Activated T-cell treated with anti-CD3 and anti-CD28 coated beads for 1 hour (primary cell): ENCODE data around the gene CDH22.

Experiments
- DNase-seq: peaks from one replicate; pipeline ENCODE4 v3.0.0-alpha.2; 2020; ENCODE audit warnings: low read depth

CDH22 gene

DNA sequence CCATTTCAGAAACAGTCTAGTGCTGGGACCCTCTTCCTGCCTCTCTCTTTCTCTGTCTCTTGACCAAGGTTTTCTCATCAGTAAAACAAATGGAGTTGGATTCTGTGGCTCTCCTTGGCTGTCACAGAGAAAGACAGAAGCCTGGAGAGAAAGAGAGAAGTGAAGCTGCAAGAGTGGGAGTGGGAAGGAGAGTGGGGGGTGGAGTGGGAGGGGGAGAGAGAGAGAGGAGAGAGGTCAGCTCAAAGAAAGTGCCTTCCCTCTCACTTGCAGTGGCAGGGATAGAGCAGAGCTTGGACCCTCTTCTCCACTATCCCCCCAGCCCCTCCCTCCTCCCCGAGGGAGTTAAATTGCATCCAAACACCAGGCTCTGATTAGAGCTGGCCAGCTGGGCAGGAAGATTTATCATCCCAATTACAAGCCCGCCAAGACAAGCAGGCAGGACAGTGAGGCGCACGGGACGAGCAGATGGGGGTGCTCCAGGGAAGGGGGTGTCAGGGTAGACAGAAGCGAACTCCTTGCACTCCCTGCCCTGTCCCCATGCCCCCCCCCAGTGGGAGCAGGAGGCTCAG lies 115.8 kb downstream of the CDH22 start:
- no peak for DNase-seq

DNA sequence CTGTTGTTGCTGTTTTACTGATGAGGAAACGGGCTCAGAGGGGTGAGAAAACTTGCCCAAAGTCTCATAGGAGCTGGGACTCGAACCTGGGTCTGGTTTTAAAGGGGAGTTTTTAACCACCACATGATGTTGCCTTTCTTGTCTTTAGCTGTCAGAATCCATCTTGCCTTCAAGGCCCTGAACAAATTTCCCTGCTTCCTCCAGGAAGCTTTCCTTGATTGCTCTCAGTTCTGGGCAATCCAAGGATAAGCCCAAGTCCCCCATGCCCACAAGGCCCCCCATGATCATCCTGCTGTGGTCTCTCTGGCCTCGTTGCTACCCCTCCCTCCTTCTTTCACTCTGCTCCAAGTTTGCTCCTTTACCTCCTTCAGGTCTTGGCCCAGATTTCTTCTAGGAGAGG lies 116.7 kb downstream of the CDH22 start:
- no peak for DNase-seq

DNA sequence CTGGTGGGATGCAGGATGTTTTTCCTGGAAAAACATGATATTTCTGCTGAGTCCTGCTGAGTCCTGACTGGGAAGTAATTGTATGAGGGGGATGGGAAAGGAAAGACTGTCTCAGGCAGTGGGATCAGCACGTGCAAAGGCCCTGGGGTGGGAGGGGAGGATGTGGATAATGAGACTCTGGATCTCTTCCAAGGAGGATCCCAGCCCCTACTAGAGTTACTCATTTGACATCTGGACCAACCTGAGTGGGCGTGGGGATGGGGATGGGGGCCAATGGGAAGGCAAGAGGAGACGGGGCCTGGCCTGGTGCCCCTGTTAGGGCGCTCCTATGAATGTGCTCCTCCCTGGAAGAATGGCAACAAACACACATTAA lies 117.1 kb downstream of the CDH22 start:
- no peak for DNase-seq

DNA sequence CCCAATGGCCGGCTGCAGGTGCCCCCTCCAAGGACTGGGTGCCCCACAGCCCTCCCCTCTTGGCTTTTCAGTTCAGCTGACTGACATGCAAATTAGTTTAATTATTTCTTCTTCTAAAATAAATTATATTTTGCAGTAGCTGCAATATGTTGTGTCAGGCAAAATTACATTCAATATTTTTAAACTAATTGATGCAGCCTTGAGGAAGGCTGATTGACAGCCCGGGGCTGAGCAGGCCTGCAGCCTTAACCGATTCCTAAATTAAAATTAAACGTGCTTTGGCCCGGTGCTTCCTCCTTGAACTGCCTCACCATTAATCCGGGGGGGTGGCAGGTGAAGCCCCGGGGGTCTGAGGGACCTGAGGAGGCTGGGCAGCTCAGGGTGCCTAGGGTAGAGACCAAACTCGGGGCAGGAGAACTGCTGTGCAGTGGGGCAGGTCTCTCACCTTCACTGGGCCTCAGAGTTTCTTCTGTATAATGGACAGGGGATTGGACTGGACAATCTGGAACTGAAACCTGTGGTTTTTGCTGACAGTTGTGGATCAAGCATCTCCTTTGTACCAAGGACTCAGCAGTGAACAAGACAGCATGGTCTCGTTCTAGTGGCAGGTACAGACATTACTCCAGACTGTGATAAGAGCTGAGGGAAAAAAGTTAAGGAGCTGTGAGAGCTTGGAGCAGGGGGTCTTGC lies 117.7 kb downstream of the CDH22 start:
- no peak for DNase-seq

DNA sequence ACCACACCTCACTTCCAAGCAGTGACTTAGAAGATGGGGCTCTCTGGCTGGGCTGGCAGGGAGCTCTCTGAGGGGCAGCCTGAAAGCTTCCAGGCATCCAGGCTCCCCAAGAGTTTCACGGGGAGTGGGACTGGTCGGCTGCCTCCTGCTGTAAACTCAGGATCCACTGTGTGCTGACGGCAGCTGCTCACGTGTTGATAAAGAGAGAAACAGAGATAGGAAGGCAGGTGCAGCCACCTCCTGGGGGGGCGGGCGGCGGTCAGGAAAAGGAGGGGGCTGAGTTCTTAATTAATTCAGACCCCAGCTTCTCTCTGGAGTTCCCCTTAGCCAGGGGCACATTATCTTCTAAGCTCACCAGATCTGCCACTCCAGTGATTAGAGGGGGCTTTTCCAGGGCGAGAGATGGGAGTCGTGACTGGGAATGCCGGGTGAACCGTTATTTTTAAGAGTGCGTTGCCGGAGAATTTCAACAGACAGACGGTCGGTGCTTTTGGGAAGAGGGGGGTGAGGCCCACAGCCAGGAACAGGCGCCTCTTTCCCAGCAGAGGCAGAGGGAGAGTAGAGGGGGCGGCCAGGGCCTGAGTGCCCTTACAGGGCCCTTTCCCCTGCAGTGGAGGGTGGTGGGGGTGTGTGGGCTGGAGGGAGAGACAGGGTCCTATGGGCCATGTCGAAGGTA lies 119.3 kb downstream of the CDH22 start:
- DNase-seq: no peak

DNA sequence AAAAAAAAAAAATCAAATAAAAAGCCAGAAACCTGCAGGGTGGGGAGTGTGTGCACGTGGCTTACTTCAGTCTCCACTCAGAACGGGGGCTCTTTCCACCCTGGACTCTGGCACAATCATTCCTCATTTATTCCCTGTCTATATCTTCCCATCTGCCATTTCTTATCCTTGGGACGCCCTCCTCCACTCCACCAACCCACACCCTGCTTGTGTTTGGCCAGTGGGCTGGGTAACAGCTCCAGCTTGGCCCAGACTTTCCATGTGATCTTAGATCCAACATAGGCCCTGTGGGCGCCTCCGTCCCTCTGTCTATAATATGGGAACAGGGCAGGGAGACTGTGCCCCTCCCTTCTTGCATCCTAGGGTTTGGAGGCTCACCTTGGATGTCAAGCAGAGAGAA lies 122.1 kb downstream of the CDH22 start:
- DNase-seq: no peak

DNA sequence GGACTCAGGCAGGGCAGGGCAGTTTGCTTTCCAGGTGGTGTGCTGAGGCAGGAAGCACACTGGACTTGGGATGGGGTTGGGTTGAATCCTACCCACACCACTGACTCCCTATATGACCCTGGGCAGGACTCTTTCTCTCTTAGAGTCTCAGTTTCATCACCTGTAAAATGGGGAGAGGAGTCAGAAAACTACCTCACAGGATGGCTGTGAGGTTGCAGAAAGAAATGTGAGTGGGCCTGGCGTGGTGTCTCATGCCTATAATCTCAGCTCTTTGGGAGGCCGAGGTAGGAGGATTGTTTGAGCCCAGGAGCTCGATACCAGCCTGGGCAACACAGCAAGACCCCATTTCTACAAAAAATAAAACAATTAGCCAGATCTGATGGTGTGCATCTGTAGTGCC lies 122.9 kb downstream of the CDH22 start:
- no peak for DNase-seq

DNA sequence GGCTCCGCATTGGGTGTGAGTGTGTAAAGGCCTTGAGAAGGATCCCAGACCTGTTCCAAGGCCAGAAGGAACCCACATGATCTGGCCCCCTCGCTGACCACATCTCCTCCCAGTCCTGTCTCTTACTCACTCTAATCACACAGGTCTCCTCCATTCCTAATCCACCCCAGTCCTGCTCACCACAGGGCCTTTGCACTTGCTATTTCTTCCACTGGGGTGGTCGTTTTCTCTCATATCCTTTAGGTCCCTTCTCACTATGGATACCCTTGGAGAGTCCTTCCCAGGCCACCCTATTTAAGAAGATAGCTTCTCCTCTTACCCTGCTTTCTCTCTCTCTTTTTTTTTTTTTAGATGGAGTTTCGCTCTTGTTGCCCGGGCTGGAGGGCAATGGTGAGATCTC lies 124.5 kb downstream of the CDH22 start:
- DNase-seq: no peak

DNA sequence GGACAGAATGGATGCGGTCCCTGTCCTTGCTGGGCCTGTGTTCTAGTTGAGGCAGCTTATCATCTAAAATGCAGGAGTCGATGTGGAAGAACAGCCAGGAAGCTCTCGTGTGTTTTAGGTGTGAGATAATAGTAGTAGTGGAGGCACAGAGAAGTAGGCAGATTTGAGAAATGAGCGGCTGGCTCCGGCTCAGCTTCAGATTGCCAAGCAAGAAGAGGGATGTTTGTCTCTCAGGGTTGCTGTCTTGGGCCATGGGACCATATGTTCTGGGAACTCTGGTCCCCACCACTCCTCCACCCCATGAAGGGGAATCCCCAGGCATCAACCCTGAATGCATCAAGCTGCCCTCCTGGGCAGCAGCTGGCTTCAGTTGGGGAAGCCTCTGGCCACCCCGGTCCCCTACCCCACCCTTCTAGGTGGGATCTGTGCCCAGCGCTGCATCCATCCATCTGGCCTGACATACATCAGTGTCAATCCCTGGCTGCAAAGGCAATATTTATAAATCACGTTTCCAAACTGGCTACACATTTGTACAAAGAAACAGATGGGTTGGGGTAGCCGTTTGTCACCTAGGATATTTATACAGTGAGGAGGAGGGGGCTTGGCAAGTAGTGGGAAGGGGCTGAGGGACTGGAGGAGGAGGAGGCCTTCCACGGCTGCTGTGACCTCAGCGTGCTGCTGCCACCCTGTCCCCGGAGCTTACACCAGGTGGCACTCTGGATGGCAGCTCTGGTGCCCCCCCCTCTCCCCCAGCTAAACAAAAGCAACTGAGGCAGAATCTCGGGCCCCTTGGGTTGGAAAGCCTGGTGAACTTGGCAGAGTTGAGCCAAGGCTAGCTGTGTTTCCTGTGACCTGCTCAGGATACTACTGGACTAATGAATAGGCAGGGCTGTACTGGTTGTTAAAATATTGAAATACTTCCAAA lies 125.8 kb downstream of the CDH22 start:
- no peak for DNase-seq

DNA sequence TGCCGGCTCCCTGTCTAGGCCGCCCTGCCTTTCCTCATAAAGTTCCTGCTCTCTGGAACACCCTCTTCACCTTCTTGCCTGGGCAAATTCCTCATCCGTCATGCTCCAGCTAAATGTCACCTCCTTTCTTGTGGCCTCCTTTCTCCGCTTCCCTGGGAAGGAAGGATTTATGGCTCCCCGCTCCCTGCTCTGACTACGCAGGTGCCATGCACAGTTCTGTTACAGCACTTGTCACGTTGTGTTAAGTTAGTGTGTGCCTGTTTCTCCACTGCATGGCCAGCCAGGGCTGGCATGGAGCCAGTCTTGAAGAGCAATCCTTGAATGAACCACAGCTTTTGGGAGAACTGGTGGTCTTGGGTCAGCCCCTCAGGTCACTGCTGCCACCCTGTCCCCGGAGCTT lies 128.4 kb downstream of the CDH22 start:
- DNase-seq: no peak

DNA sequence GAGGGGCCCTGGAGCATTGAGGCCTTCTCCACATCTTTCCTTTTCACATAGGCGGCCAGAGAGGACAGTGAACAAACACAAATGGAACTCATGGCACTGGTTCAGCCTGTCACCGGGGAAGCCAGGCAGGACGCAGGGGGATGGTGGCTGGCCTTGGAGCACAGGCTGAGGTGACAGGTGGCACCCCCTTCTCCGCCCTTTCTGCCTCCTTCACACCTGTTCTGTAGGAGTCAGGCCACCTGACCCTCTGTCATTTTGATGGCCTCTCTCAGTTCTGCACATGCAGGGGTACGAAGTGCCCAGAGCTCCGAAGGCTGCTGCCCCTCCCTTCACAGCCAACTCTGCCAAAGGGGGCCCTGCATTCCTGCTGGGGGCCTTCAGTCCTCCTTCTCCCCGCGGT lies 129.4 kb downstream of the CDH22 start:
- no peak for DNase-seq

DNA sequence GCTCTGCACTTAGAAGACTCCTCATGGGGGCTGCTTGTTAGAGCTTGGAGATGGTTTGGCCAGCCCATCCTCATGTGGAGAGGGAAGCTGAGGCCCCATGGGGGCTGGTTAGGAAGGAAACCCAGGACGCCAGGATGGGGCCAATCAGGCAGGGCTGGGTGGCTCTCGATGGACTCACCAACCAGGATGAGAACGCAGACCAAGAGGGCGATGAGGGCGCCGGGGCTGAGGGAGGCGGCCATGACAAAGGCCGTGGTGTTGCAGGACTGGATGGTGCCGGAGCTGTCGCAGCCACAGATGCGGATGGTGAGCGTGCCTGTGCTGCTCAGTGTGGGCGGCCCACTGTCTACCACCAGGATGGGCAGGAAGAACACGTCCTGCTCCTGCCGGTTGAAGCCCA lies 130.5 kb downstream of the CDH22 start:
- DNase-seq: no peak

DNA sequence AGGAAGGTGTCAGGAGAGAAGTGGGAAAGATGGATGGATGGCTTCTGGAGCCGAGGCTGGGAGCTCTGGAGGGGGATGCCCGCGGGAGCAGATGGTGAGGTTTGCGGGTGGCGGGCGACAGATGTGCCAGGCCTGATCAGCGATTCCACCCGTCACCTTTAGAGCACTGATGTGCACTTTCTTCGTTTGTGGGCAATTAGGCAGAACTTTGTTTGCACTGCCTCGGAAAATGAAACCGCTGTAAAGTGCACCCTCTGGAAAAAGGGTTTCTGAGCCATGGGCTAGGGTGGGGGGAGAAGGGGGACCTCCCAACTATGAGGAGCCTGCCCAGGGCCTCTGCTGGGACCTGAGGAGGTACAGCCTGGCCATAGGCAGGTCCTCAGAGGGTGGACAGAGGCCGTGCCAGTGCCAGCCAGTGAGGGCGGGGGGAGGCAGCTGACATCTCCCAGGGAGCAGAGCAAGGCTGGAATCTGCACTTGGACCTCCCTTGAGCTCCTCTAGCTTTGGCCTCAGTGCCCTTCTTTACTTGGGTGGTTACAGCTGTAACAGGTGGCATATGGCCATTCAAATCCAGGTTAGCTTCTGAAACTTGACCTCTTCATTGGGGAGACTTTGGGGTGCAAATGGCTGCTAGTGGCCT lies 131.4 kb downstream of the CDH22 start:
- no peak for DNase-seq

DNA sequence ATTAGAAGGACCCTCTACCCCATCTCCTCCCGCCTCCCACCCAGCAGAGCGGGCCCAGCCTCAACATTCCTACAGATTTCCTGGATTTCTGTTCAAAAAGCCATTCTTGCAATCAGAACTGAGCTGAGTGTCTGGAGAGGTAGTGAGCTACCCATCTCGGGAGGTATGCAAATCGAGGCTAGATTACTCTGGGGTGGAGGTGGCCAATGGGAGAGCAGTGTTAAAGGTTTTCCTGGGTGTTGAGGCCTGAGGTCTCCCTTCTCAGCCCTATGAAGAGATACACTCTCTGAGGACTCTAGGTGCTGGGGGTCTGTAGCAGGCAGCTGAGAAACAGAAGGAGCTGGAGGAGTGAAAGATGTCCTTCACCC lies 133.2 kb downstream of the CDH22 start:
- DNase-seq: no peak

DNA sequence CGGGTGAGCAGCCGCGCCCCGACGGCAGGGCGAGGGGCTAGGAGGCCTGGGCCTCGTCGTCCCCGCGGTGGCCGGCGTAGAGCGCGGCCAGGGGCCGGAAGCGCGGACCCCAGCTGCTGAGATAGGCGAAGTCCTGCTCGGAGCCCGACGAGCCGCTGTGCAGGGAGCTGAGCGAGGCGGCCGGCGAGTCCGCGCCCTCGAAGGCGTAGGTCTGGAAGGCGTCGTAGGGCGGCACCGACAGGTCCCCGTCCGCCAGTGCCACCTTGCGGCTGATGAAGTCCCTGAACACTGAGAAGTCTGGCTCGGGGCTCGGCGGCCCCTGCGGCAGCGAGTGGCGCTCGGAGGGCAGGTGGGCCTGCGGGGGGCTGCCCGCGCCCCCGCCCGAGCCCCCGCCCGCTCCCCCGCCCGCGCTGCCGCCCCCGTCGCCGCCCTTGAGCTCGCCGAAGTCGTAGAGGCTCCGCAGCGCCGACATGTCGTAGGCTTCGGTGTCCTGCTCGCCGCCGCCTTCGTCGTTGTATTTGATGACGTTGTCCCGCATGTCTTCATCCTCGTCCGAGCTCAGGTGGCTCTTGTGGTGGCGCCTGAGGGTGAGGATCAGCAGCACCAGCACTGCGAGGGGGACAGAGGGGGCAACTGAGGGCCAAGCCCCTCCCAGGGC lies 133.7 kb downstream of the CDH22 start:
- peak; percentile 63 for DNase-seq

DNA sequence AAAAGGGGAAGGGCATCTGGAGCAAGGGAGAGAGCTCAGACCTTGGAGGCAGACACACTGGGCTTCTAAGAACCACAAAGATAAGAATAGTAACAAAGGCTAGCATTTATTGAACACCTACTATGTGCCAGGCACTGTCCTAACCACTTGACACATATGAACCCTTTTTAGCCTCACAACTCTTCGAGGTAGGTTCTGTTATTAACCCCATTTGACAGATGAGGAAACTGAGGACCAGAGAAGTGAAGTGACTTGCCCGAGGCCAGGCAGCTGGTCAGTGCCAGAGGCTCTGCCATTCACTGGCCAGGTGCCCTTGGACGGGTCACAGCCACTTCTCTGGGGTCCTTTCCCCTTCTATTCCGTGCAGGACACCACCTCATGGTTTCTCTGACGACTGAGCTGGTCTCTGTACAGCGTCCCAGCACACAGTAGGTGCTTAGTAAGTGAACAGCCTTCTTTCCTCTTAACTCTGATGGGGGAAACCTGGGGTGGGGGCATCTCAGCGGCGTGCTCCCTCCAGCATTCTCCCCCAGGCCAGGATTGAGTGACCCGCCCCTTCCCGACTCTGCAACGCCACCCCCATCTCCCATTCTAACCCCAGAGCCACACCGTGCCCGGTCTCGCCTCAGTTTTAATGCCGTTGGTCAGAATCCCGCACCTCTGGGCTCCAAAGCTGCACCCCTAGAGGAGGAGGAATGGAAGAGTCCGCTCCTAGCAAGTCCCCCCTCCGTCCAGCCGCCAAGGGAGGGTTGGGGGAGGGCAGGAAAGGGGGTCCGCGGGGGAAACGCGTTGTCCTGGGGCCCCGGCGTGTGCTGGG lies 134.4 kb downstream of the CDH22 start:
- DNase-seq: no peak

DNA sequence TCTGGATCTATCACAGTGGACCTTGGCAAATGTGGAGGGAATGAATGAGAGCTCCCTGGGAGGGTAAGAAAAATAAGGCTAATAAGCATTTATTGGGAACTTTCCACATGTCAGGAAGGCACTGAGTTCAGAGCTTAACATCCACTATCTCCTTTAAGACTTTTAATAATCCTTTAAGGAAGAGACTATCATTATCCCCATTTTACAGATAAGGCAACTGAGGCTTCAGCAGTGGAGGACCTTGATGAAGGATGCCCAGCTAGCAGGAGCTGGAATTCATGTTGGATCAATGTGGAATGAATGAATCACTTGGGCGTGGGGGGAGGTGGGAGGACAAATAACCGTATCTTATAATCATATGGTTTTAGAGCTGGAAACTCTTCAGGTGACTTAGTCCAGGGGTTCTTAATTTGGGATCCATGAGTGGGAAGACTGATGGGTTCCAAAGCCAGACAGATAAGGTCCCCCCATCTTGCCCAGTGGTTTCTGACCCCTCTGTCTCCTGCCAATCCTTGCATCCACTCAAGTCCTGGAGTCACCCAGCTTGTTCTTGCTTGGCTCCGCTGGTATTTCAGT lies 135.2 kb downstream of the CDH22 start:
- no peak for DNase-seq

DNA sequence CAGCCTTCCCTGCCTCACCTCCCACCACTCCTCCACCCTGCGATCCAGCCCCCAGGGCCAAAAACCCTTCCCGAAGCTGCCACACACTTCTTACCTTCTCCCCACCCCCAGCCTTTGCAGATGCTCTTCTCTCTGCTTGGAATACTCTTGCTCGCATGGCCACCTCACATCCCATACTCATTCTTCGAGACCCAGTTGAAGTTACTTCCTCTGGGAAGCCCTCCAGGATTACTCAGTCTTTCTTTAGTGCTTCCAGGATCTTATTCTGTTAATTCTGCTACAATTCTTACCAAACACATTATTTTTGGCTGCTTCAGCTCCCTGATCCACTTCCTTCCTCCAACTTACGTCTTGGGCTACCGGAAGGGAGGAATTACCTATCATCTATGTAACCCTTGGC lies 135.8 kb downstream of the CDH22 start:
- DNase-seq: no peak

DNA sequence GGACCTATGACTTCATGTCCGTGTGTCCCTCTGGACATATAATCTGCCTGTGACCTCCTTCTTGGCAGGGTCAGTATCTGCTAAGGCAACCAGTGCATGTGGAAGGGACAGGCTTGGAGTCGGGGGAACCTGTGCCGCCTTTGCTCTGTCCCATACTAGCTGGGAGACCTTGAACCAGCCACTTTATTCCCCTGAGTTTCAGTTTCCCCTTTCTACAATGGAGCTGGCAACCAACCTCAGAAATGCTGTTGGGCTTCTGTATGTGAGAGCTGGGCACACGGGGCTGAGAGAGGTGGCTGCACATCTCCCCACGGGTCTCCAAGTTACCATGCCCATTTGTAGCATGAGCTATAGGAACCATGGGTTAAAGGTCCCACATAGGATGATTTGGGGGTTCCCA lies 136.4 kb downstream of the CDH22 start:
- no peak for DNase-seq

DNA sequence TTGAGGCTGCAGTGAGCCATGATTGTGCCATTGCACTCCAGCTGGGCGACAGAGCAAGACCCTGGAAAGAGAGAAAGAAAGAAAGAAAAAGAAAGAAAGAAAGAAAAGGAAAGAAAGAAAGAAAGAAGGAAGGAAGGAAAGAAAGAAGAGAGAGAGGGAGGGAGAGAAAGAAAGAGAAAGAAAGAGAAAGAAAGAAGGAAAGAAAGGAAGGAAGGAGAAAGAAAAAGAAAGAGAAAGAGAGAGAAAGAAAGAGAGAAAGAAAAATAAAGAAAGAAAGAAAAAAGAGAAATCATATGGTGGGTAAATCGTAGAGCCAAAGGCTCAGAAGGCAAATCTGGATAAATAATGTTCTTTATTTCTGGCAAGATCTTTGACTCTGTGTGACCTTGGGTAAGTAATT lies 136.8 kb downstream of the CDH22 start:
- no peak for DNase-seq
